HG03039 (cell line): ENCODE results near the gene ADARB1.

ENCODE experiments used
- ATAC-seq: cut with Tn5 transposase; IDR thresholded peaks from one replicate; pipeline ENCODE4 v1.9.1; 2021; ENCODE audit warnings: mild to moderate bottlenecking, moderate library complexity; ENCODE audit not compliant: unreplicated experiment

The ADARB1 gene

DNA sequence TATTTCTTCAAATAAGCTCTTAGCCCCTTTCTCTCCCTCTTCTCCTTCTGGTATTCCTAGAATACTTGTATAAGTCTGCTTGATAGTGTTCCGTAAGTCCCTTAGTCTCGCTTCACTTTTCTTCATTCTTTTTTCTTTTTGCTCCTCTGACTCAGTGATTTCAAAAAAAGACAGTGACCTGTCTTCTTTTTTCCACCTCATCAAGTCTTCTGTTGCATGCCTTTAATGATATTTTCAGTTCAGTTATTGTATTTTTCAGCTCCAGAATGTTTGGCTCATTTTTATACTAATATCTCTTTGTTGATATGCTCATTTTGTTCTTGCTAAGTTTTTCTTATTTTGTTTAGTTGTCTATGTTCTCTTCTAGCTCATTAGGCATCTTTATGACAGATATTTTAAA lies 115.6 kb downstream of the ADARB1 start:
- no peak for ATAC-seq

DNA sequence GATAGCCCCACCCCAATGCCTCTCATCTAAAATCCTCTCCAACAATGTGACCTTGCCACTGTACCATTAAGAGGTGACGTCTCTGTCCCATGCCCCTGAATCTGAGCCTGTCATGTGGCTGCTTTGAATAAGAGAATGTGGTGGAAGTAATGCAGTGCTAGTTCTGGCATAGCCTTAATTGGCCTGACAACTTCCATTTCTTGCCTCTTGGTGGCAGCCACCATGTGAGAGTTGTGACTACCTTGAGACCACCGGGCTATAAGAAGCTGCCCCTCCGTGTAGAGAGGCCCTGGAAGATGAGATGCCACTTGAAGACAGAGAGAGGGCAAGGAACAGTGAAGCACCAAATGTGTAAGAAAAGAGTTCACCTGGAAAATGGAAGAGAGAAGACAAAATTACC lies 118.0 kb downstream of the ADARB1 start:
- no peak for ATAC-seq

DNA sequence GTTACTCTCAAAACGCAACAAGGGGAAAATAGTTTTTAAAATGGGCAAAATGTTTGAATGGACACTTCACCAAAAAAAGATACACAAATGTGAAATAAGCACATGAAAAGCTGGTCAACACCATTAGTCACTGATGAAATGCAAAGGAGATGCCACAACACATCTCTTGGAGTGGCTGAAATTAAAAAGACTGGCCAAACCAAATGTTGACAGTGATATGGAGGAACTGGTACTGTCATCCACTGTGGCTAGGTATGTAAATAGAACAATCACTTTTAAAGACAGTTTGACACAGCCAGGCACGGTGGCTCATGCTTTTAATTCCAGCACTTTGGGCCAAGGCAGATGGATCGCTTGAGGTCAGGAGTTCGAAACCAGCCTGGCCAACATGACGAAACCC lies 122.2 kb downstream of the ADARB1 start:
- ATAC-seq: no peak

DNA sequence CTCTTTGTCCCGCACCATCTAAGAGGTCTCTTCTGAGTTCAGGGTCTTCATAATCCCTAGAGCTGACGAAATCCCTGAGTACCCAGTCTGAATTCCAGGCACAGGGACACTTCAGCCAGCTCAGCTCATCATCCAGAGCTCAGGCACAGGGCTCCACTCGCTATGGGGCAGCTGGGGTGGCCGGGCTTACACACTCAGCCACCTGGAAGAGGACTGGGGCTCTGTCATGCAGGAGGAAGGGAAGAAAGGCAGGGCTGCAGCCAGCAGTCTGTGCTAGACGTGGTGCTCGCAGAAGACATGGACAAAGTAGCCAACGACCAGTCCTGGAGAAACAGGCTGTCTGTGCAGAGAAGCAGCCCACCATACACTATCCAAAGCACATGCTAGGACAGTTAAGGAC lies 124.8 kb downstream of the ADARB1 start:
- ATAC-seq: no peak

DNA sequence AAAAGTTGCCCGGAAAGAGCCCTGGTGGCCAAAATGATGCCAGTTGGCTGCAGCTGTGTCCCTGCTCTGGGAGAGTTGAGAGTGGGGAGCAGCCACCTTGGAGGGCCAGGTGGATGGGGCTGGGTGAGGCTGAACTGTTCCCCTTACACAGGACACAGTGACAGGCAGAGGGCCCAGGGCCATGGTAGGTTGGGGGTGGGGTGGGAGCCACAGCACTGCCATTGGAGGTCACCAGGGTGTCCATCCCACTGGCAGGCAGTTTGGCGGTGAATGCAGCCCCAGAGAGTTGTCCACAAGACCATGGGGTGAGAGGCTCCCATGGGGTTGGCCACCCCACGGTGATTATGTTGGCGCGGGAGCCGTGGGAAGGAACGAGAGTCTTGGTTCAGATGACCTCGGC lies 125.7 kb downstream of the ADARB1 start:
- ATAC-seq: no peak

DNA sequence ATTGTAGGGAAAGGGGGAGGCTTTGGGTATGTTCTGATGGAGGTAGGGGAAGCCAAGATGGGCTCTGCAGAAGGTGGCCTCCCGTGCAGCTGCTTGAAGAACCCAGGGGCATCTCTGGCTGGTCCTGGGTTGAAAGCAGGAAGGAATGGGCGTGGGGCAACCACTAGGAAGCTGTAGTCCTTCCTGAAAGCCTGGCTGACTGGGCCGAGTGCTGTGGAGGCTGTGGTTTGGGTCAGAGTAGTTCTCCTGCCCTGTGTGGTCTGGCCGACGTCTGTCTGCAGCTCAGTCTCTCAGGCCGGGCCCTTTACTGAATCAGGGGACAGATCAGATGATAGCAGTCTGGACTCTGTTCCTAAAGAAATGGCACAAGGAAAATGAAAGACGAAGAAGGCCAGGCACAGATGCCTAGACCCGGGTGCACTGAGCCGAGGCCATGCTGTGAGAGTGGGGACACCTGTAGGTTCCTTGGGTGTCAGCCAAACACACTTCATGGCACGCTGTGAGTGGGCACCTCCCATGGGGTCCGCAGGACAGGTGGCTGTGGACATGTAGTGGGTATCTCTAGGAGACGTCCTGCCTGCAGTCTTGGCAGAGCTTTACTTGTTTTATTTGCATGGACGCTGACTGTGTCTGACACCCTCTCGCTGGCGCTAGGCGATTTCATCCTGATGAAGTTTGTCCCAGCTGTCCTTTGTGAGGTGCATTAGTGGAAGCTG lies 126.4 kb downstream of the ADARB1 start:
- ATAC-seq: no peak

DNA sequence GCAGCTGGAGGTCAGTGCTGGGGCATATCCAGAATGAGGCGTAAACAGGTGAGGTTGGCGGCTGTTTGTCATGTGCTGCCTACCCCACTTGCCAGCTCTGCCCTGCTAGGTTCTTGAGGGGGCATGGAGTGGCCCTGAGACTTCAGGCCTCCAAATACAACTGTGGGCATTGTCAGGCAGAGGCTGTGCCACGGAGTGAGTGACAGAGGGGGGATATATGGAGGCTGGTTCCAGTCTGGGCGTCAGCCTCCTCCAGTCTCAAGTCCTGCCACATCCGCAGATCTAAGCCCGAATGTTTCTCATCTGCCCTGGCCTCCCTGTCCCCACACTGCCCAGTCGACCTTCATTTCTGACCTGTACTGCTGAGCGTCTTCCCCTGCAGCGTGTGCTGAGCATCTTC lies 128.0 kb downstream of the ADARB1 start:
- ATAC-seq: no peak

DNA sequence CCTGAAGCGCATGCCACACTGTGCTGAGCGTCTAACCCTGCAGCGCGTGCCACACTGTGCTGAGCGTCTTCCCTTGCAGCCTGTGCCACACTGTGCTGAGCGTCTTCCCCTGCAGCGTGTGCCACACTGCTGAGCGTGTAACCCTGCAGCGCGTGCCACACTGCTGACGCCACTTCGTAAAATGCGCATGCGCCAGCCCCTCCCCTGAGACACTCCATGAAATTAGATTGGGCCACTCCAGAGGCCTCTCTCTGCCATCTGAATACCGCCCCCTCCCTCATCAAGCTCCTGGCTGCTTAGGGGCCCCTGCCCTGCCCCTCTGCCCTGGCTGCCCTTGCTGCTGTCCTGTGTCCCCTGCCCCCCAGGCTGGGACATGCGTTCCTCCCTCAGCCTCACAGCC lies 128.5 kb downstream of the ADARB1 start:
- no peak for ATAC-seq

DNA sequence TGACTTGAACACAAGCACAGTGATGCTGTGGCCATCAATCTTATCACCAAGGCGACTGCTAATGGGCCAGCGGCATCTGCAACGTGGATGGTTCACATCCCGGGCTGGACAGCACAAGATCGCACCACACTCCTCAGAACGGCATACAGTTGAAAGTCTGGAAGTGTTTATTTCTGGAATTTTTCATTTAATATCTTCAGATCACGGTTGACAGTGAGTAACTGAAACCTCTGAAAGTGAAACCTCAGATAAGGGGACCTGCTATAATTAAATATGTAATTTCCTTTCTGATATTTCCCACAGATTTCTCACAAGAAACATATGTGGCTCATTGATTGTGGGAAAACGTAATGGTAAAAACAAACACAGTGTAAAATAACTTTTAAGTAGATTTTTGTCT lies 129.6 kb downstream of the ADARB1 start:
- no peak for ATAC-seq

DNA sequence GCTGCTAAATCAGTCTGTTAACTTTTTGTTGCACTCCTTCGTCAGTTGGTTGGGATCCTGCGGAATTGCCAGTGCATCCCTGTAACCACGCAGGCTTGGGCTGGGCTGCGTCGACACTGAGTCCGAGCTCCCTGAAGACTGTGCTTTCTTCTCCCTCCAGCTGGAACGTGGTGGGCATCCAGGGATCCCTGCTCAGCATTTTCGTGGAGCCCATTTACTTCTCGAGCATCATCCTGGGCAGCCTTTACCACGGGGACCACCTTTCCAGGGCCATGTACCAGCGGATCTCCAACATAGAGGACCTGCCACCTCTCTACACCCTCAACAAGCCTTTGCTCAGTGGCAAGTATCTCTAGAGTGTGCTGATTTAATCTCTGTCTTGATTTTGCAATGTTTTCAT lies 130.0 kb downstream of the ADARB1 start:
- no peak for ATAC-seq

DNA sequence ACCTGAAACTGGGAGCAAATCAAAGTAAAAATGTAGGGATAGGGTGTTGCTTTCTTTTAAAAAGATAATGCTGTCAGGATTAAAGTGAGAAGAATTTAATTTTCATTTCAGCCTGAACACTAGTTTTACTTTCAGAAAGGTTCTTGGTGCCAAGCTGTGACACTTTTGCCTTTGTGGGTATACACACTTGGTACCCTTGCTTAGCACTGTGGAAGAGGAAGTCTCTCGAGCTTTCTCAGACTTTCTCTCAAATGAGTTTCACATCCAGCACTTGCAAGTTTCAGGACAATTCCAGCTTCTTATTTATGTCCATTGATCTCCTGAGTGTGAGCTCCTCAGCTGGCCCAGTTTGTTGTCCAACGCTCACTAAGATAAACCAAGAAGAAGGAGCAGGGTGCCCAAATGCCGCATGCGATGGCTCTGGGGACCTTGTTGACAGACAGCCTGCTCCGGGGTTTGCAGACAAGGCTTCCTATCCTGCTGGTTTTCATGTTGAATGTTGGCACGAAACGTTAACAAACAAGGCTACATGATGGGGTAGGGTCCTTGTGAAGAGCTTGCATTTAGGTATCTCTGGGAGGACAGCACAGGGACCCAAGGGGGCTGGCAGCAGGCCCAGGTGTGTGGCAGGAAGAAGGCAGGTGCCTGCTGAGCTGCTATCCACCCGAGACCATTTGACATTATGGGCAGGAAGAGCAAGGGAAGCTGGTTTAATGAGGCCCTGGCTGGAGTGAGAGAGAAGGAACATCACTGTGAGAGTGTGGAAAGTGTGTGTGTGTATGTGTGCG lies 133.7 kb downstream of the ADARB1 start:
- no peak for ATAC-seq

DNA sequence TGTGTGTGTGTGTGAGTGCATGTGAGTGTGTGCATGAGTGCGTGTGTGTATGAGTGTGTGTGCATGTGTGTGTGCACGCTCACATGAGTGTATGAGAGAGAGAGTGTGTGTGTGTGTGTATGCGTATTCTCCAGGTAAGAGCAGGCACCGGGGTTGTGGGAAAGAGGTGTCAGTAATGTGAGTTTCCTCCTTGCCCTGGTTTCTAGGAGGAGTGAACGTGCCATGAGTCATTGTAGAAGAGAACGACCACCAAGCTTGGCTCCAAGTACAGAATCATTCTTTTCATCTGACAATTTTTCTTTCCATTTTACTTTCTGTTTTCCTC lies 134.2 kb downstream of the ADARB1 start:
- no peak for ATAC-seq

DNA sequence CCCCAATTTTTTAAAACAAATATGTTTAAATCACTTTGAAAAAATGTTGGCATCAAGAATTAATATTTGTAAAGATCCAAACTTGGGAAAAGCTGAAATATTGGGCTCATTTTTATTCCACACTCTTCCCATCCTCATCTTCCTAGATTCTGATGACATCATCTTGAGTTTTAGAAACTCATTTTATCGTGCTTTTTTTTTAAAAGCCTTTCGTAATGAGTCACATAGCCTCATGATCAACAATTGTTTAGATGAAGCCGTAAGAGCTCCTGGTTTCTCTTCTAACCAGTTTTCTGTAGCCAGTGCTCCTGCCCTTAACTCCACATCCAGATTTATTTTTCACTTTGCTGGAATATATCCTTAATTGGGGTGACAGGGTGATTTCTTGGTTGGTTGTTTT lies 134.7 kb downstream of the ADARB1 start:
- ATAC-seq: no peak

DNA sequence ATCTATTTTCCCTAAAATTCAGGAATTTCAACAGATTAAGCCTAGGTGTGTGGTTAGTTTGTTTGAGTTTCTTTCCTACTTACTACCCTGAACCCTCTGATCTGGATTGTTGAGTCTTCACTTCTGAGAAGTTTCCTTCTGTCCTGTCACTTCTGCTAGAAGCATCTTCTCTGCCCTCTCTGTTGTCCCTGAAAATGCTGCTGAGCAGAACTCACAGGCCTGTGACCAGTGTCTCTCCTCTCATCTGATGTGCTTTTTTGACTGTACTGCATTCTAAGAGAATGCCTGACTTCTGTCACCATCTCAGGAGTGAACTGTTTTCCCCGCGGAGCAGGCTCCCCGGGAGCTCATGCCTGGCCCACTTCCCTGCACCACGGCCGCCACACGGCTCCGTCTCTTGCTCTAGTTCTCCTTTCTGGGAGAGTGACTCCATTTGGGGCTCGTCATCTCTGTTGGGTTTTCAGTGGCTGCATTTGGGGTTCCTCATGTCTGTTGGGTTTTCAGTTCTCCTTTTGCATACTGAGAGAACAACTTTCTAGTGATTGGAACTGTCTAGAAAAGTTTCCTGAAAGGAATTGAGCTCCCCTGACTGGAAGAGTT lies 135.4 kb downstream of the ADARB1 start:
- no peak for ATAC-seq

DNA sequence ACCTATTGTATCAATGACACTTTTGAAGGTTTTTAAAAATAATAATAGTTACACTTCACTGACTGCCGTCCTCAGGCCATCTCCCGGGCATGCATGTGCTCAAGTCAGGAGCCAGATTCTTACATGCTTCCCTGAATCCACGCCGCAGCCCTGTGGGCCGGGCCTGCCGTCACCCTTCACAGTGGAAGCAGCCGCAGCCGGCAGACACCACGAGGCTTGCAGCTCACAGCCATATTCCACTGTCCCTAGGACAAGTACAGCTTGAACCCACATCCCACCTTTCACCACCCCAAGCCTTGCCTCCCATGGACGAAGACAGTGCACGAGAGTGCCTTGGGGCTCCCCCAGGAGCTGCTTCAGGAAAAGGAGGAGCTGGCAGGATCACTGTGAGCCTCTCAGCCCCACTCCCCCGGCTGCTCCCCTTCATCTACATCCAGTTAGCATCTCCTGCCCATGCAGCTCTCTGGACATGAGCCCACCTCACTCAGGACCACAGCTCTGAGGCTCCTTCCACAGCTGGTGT lies 136.1 kb downstream of the ADARB1 start:
- no peak for ATAC-seq

DNA sequence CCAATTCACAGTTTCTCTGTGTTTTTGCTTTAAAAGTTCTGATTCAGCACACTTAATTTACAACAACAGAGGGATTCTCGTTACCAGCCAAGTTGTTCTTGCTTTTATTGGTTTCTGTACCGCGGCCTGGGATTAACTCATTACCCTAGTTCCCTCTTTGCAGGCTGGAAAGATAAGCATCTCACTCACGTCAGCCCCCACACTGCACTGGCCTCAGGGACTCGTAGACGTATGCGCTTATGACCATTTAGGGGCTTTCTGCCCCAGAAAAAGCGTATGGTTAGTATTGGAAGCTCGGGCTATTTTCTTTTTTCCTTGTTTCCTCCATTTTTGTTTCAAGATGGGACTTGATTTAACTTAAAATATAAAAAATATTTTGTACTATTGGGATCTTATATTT lies 137.3 kb downstream of the ADARB1 start:
- ATAC-seq: no peak

DNA sequence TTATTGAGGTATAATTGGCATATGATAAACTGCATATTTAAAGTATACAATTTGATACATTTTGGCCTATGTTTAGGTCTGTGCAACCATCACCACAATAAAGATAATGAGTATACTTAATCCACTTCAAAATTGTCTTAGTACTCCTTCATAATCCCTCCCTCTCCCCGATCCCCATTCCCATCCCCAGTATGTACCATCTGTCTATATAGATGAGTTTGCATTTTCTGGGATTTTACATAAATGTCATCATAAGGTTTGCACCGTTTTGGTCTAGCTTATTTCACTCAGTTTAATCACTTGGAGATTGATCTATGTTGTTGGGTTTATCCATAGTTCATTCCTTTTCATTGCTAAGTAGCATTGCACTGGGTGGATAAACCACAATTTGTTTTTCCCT lies 139.0 kb downstream of the ADARB1 start:
- no peak for ATAC-seq

DNA sequence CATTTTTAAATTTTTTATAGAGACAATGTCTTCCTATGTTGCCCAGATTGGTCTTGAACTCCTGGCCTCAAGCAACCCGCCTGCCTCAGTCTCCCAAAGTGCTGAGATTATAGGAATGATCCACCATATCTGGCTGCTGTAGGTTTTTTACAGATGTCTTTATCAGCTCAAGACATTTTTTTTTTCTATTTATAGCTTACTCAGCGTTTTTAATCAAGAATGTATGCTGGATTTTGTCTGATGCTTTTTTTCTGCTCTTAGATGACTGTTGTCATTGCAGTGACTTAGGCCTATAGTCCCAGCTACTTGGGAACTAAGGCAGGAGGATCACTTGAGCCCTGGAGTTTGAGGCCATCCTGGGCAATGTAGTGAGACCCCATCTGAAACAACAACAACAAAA lies 140.8 kb downstream of the ADARB1 start:
- ATAC-seq: no peak

DNA sequence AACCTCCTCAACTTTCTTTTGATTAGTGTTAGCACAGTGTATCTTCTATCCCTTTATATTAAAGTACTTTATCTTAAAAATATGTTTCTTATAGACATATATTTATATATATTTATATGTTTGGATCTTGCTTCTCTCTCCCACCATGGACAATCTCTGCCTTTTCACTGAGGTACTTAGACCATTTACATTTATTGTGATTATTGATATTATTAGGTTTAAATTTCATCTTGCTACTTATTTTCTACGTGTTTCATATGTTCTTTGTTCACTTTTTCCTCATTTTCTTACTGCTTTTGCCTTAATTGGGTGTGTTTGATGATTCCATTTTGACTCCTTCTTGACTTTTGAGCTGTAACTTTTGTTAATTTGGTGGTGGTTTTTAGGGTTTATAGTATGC lies 142.6 kb downstream of the ADARB1 start:
- no peak for ATAC-seq

DNA sequence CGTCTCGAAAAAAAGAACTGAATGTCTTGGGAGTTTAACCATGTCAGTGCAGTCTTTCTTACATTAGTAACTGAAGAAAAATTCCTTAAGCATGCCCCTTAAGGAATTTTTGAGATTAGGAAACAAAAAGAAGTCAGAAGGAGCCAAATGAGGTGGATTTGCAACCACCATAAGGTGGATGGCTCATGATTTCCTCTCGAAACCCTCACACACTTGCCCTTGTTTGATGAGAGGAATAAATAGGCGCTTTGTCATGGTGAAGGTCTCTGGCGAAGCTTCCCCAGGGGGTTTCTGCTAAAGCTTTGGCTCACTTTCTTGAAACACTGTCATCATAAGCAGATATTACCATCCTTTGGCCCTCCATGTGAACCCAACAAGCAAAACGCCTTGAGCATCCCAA lies 145.1 kb downstream of the ADARB1 start:
- no peak for ATAC-seq

DNA sequence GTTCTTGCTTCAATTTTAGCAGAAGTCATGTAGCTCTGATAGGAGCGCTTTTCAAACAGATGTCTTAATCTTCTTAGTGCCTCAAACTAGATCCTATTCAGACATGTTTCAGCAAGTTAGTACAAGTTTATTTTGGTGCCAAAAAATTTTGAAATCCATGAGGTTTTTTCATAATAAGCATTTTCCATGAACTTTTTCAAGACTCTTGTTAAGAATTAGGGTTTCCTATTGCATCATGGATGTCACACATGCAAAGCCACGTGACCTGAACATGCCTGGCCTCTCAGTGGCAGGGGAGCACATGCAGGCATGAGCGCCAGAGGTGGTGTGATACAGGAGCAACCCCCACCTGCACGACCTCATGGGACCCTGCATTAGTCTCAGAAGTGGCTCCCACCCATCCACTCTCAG lies 145.7 kb downstream of the ADARB1 start:
- no peak for ATAC-seq
